ENCODE measurements around the gene USO1. TPM values are rescaled to one million over a fixed set of nuclear protein-coding genes. Genes with fewer than 3 reads are reported as not detected.

Gene USO1
- total RNA-seq, 6 donors from 2014 or later, result 23.7 to 111 (median 54.3) TPM

DNA sequence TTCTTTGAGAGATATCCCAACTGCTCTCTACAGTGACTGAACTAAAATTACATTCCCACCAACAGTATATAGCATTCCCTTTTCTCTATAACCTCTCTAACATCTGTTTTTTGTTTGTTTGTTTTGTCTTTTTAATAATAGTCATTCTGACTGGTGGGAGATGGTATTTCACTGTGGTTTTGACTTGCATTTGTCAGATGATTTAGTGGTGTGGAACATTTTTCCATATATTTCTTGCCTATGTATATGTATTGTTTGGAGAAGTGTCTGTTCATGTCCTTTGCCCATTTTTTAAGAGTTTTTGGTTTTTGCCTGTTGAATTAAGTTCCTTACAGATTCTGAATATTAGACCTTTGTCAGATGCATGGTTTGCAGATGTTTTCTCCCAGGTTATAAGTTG is 9.0 kb downstream of the USO1 start:
- H3K4me1 ChIP-seq, result peaks cover 3 to 24% (median 5%) of the 10 kb centered on the region in 4 donors
- TF ChIP-seq POLR2AphosphoS5 (IDR thresholded peaks at IDR 0.05) (no peak), EP300 (IDR thresholded peaks at IDR 0.05) (no peak), POLR2A (IDR thresholded peaks at IDR 0.05) (no peak)
- TF ChIP-seq, protein P1, sequence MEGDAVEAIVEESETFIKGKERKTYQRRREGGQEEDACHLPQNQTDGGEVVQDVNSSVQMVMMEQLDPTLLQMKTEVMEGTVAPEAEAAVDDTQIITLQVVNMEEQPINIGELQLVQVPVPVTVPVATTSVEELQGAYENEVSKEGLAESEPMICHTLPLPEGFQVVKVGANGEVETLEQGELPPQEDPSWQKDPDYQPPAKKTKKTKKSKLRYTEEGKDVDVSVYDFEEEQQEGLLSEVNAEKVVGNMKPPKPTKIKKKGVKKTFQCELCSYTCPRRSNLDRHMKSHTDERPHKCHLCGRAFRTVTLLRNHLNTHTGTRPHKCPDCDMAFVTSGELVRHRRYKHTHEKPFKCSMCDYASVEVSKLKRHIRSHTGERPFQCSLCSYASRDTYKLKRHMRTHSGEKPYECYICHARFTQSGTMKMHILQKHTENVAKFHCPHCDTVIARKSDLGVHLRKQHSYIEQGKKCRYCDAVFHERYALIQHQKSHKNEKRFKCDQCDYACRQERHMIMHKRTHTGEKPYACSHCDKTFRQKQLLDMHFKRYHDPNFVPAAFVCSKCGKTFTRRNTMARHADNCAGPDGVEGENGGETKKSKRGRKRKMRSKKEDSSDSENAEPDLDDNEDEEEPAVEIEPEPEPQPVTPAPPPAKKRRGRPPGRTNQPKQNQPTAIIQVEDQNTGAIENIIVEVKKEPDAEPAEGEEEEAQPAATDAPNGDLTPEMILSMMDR (IDR thresholded peaks at IDR 0.05), result no peak
- H3K27me3 ChIP-seq, result no peaks in the 10 kb centered on the region
- H3K4me3 ChIP-seq, result no peak overlapping the region
- no peaks in the 10 kb centered on the region for H3K36me3 ChIP-seq
- DNase-seq, result no peak
- H3K27ac ChIP-seq, result no peak overlapping the region
- no peak for ATAC-seq (ENCODE audit: low FRiP score in 2 of 2)
- H3K9me3 ChIP-seq, result no peaks in the 10 kb centered on the region

GRCh38 chr4:75735525-75735924 is 11.1 kb downstream of the USO1 start:
- DNase-seq, result no peak
- H3K4me3 ChIP-seq, result no peak overlapping the region
- H3K27ac ChIP-seq, result no peak overlapping the region
- H3K36me3 ChIP-seq, result no peaks in the 10 kb centered on the region
- WGBS, 2 donors, result 95 to 100% methylated on average over 2 of the region's 2 CpGs
- H3K4me1 ChIP-seq, result peaks cover 0 to 10% (median 3%) of the 10 kb centered on the region in 4 donors
- ATAC-seq (ENCODE audit: low FRiP score in 2 of 2), result no peak
- TF ChIP-seq EP300 (IDR thresholded peaks at IDR 0.05) (no peak), POLR2A (IDR thresholded peaks at IDR 0.05) (no peak), POLR2AphosphoS5 (IDR thresholded peaks at IDR 0.05) (no peak)
- H3K27me3 ChIP-seq, result no peaks in the 10 kb centered on the region
- no peaks in the 10 kb centered on the region for H3K9me3 ChIP-seq

GRCh38 chr4:75736862-75737261 is 12.5 kb downstream of the USO1 start:
- 33 to 34% methylated on average over 2 of the region's 2 CpGs for WGBS, 2 donors
- DNase-seq, result no peak
- peak in 1 of 2 donors; percentile 48 for ATAC-seq (ENCODE audit: low FRiP score in 2 of 2)

GRCh38 chr4:75737398-75737797 is 13.0 kb downstream of the USO1 start:
- no peak overlapping the region for H3K4me3 ChIP-seq
- no peaks in the 10 kb centered on the region for H3K36me3 ChIP-seq
- 92 to 94% methylated on average over 2 of the region's 2 CpGs for WGBS, 2 donors
- H3K4me1 ChIP-seq, result peaks cover 0 to 6% (median 1%) of the 10 kb centered on the region in 4 donors
- DNase-seq, result no peak
- no peaks in the 10 kb centered on the region for H3K27me3 ChIP-seq
- no peak for ATAC-seq (ENCODE audit: low FRiP score in 2 of 2)
- H3K9me3 ChIP-seq, result no peaks in the 10 kb centered on the region
- no peak overlapping the region for H3K27ac ChIP-seq
- TF ChIP-seq POLR2AphosphoS5 (IDR thresholded peaks at IDR 0.05), result no peak
- no peak for TF ChIP-seq POLR2A (IDR thresholded peaks at IDR 0.05)
- TF ChIP-seq, protein P1 (IDR thresholded peaks at IDR 0.05), result no peak
- no peak for TF ChIP-seq EP300 (IDR thresholded peaks at IDR 0.05)

More at GRCh38 chr4:75736862-75737261, 12.5 kb downstream of the USO1 start:
- no peak overlapping the region for H3K4me3 ChIP-seq
- no peaks in the 10 kb centered on the region for H3K36me3 ChIP-seq
- no peak for TF ChIP-seq POLR2A (IDR thresholded peaks at IDR 0.05)
- no peak for TF ChIP-seq POLR2AphosphoS5 (IDR thresholded peaks at IDR 0.05)
- TF ChIP-seq EP300 (IDR thresholded peaks at IDR 0.05), result no peak
- TF ChIP-seq, protein P1 (IDR thresholded peaks at IDR 0.05), result no peak
- no peaks in the 10 kb centered on the region for H3K27me3 ChIP-seq
- H3K27ac ChIP-seq, result no peak overlapping the region
- H3K9me3 ChIP-seq, result no peaks in the 10 kb centered on the region
- H3K4me1 ChIP-seq, result peaks cover 0 to 6% (median 1%) of the 10 kb centered on the region in 4 donors

GRCh38 chr4:75741027-75741426 is 16.6 kb downstream of the USO1 start:
- Histone ChIP-seq H3K4me3 (no peak overlapping the region), H3K4me1 (peaks cover 0 to 23% (median 1%) of the 10 kb centered on the region in 4 donors), H3K27me3 (no peaks in the 10 kb centered on the region), H3K36me3 (no peaks in the 10 kb centered on the region), H3K27ac (no peak overlapping the region), H3K9me3 (no peaks in the 10 kb centered on the region)
- ATAC-seq (ENCODE audit: low FRiP score in 2 of 2) (no peak), DNase-seq (no peak)
- WGBS, 2 donors, result 96 to 98% methylated on average over 2 of the region's 2 CpGs
- TF ChIP-seq POLR2A (IDR thresholded peaks at IDR 0.05), result no peak
- no peak for TF ChIP-seq EP300 (IDR thresholded peaks at IDR 0.05)
- TF ChIP-seq, protein P1 (IDR thresholded peaks at IDR 0.05), result no peak
- no peak for TF ChIP-seq POLR2AphosphoS5 (IDR thresholded peaks at IDR 0.05)
